NCI-H2196 treated with DMSO at 0.1 percent for 48 hours (cell line): ENCODE measurements around the gene PSEN2.

Experiments used
- DNase-seq: peaks from one replicate; lab custom pipeline; 2025; ENCODE audit not compliant: unreplicated experiment; lab: John Stamatoyannopoulos, UW

The PSEN2 gene

DNA sequence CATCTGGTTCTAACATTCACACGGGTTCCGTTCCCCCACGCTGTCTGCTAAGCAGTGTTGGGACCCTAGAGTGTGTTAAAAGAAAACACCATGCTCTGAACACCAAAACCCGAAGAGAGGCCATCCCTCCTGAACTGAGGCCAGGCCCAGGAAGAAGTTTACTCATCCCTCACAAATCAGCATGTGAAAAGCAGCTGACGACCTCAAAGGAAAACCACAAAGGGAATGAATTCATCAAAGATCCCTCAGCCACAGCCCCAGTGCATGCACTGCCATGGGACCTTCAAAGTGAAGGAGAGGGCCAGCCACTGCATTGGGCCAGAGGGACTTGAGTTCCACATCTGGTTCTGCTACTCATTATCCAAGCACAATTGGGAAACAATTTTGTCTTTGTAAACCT is 7.0 kb upstream of the PSEN2 start:
- no peak for DNase-seq

DNA sequence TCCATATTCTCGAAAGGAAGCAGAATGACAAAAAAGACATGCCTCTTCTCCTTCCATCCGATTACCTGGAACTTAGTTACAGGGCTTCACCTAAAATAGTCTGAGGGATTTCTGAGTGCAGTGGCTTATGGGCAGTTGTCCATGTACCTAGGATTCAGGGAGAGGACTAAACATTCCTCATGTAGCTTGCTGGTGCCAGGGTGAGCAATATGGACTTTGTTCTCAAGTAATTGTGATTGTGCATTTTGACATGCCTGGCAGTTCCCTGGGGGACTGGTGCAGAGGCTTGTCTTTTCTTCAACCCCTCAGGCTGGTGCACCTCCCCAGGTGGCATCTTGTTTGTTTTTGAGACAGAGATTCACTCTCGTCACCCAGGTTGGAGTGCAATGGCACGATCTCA is 6.1 kb upstream of the PSEN2 start:
- no peak for DNase-seq

DNA sequence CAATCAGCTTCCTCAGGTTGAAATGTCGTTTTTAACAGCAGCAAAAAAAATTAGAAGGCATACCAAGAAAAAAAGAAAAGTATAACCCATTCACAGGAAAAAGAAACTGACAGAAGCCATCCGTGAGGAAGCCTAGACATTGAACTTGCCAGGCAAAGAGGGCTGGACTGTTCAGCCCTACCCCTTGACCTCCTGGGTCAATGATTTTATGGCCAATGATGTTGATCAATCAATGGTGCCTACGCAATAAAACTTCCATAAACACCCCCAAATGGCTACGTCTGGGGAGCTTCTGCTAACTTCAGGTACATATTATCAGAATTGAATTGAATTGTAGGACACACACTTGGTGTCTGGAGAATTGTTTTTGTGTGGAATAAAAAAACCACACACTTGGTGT is 4.8 kb upstream of the PSEN2 start:
- no peak for DNase-seq

DNA sequence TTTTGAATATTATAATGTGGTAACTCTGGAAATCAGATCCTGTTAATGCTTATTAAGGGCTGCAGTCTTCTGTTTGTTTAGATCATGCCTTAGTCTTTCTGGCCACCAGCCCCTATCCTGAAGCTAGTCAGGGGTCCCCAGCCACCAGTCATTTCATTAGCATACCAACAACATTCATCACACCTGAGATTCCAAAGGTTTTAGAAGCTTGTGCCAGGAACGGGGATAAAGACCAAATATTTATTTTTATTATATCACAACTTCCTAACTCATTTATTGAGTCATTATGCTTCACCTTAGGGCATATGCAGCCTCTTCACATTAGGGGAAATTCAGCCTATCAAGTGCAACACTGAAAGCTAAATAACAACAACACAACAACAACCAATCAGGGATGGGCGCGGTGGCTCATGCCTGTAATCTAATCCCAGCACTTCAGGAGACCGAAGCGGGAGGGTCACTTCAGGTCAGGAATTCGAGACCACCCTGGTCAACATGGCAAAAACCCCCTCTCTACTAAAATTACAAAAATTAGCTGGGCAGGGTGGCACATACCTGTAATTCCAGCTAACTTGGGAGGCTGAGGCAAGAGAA is 2.9 kb upstream of the PSEN2 start:
- DNase-seq, result no peak

DNA sequence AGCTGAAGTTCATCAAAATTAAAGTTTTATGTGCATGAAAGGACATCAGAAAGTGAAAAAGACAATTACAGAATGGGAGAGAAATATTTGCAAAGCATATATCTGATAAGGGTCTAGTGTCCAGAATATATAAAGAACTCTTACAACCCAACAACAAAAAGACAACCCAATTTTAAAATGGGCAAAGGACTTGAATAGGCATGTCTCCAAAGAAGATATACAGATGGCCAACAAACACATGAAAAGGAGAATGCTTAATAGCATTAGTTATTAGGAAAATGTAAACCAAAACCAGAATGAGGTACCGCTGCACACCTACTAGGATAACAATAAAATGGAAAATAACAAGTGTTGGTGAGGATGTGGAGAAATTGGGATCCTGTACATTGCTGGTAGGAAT is 1.7 kb upstream of the PSEN2 start:
- no peak for DNase-seq

DNA sequence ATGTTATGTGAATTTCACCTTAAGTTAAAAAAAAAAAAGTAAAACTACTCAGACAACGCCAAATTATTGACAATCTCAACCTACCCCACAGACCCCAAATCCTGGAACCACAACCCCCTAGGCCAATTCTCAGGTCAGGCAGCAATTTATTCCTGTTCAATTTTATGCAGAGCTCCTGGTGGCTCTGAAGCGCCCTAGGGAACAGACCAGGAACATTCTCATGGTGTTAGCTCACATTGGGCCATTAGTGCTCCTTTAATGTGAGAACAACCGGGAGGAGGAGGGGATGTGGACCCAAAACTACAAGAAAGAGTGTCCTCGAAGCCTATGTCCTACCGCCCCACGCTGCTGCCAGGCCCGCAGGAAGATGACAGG is 403 bp upstream of the PSEN2 start:
- DNase-seq, result no peak

DNA sequence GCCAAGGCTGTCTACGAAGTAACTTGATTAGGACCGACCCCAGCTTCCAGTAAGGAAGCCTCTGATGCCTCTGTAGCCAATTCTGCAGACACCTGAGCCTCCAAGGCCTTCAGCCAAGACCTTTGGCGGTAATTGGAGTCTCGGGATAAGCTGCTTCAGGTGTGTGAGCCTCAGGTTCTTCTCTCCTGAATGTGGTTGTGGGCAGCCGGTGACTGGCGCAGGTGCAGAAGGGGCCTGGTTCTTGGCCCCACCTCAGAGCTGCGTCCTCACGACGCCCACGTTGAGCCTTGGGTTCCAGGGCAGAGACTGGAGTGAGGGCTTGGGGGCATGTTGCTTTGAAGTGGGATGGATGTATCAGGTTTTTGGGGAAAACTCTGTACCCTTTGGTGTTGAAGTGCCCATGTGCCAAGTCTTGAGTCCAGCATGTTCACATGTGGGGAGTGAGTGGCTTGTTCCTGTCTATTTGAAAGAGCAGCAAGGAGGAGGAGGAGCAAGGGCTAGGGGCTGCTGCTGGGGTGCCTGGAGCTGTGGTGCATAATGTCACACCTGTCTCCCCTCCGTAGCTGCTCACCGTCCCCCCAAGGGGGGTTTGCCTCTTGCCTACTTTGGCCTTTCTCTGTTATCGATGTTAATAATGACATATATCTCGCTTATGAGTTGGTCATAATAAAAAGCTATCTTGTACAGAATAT is 1.4 kb downstream of the PSEN2 start:
- DNase-seq, result no peak

DNA sequence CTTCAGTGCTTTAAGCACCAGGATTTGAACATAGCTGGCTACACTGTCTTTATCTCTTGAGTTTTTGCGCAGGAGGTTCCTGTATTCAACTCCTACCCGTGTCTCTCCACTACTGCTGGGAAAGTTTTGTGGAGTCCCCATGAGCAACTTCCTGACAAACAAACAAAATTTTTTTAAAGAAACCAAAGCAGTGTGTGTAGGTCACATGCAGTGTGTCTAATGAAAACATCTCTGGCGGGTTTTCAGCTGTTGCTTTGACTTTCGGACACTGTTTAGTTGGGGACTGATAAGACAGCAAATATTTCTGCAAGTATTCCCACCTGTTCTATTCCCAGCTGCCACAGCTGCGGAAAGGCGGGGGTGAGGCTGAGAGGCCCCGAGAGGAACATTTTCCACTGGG is 2.0 kb downstream of the PSEN2 start:
- no peak for DNase-seq

DNA sequence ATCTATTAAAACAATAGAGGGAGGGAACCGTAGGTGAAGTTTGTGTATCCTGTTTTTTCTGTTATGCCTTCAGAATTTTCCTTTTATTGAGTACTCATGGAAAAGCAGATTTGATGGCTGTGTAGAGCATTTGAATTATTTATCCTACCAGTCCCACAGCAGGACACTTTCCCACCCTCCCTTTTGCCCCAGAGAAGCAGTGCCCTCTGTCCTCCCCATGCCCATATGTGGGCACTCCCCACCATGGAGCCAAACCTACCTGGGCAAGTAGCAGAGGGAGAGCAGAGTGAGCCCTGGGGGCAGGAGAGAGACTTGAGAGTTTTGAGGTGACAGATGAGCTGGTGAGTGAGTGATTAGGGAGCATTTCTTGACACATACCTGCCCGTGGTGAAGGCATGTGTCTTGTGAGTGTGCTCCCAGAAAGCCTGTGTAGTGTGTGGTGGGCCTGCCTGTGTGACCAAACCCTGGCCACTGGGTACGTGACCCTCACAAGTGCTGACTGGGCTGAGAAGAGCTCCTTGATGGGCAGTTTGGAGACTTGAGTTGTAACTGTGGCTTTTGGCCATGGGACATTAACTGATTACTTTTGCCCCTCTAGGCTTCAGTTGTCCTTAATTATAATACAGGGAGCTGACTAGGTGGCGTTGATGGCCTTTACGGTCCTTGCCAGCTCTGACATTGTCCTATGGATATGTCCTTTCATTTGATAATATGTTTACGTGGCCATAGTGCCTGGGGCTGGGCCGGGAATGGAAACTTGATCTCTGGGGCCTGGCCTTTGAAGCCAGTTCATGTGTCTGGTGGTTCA is 3.6 kb downstream of the PSEN2 start:
- no peak for DNase-seq

DNA sequence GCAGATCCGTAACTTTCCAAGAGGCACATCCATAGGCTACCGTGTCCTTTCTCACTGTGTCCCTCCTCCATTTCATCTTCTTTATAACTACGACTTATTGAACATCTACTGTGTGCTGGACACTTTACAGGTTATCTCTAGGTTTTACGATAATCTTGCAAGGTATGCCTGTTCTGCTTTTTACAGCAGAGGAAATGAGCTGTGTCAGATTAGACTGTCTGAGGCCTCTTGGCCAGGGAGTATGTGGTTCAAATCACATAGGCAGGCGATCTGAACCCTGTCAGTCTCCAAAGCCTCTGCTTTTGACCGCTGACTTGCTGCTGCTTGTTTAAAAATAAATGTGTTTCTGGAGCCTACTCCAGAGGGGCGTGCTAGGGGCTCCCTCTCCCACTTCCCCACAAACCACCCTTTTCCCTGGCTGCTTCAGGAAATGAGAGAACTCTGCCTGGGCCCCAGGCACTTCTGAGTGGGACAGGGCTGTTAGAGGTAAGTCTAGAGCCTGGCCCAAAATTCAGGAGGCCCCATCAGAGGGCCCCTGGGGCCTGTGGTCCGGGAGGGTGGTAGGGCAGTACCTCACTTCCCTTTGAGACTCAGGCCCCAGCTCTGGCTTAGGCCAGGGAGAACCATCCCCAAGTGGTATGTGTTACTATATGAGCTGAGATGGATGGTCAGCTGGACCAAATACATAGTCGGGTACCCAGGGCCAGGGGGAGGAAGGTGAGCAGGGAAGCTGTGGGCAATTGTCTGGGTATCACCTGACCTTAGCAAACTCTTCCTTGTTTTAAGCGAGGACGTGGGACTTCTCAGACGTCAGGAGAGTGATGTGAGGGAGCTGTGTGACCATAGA is 4.4 kb downstream of the PSEN2 start:
- DNase-seq, result no peak

DNA sequence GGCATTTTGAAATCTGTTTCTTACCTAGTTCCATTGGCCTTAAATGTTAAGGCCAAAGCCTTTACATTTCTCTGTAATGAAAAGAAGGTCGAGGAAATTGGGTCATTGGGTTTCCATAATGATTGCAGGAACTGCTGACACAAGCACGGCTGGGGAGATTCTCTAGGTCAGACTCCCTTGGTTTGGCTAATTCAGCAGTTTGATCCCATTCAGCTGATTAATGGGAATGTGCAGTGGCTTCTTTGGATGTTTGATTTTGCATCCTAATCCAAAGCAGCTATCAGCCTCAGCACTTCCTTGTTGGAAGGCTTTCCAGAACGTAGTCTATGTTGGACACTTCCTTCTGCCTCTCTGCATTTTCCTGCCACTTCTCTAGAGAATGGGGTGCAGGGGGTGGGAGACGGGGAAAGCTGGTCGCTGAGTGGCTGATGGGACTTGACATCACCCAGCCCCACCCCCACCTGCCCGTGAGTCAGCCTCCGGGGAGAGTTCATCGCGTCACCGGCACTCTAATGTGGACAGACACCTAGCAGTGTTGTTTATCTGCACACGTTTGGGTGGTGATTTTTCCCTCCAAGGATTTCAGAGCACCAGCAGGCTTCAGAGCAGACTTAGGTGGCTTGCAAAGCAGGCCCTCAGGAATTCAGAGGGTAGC is 5.4 kb downstream of the PSEN2 start:
- no peak for DNase-seq

DNA sequence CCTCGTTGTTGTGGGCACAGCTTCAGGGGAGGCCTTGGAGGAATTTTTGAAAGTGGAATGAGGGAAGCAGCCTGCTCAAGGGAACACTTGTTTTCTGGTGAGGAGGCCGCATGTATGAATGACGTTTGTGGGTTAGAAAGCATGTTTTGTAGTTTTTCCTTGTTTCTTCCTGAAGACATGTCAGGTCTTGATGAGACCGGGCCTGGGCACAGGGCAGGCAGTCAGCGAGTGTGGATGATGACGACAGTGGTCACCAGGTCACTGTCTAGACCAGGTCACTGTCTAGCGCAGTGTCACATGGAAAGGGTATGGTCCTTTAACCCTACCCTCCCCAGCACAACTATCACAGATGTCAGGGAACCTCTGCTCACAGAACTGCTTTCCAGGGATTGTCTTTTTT is 7.3 kb downstream of the PSEN2 start:
- no peak for DNase-seq

DNA sequence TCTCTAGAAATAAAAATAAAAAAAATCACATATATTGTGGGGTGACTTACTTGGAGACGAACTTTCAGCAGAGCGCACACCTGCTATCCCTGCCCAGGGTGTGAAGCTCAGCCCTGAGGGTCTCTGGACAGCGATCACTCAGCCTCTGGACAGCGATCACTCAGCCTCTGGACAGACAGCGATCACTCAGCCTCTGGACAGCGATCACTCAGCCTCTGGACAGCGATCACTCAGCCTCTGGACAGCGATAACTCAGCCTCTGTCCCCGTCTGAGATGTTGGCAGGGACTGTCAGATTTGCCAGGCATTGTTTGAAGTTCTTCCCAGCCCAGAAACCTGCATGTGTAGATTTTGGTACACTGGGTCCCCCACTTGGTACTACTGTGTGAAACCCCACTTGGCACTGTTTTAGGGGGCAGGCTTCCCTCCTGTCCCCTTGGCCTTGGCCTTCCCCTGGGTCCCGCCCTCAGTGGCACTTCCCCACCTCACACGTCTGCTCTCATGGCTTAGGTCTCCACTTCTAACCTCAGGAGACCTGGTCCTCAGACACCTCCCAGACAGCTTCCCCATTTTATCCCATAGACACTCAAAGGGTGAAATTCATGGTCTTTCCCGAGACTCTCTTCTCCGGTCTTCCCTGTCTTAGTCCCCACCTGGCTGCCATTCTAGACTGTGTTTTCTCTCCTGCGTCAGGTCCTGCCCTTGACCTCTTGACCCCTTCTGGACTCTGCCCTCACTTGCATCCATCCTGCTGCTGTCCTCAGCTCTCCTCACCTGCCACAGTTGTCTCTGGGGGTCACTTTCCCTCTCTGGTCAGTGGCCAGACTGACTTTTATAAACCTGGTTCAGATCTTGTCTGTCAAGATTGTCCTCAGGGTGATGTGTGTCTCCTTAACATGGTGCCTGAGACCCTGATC is 10.2 kb downstream of the PSEN2 start:
- DNase-seq, result no peak

DNA sequence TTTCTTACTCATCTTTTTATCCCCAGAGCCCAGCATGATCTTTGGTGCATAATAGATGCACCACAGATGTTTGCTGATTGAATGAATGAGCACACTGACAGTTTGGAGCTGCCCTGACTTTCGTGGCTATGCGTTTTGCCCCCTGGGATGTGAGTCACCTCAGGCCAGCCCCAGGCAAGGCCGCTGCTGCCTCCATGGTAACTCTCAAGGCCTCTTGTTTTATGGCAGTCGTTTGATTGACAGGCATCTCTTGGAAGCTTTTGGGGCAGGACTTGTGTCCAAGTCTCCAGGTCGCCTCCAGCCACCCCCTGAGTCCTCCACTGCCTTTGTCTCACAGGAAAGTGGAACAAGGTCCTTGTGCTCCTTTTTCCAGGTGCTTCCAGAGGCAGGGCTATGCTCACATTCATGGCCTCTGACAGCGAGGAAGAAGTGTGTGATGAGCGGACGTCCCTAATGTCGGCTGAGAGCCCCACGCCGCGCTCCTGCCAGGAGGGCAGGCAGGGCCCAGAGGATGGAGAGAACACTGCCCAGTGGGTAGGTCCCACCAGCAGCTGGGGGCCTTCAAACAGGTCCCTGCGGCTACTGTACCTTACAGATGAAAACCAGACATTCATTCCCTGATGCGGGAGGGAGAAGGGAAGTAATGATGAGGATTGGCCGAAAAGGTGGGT is 11.2 kb downstream of the PSEN2 start:
- DNase-seq, result no peak

DNA sequence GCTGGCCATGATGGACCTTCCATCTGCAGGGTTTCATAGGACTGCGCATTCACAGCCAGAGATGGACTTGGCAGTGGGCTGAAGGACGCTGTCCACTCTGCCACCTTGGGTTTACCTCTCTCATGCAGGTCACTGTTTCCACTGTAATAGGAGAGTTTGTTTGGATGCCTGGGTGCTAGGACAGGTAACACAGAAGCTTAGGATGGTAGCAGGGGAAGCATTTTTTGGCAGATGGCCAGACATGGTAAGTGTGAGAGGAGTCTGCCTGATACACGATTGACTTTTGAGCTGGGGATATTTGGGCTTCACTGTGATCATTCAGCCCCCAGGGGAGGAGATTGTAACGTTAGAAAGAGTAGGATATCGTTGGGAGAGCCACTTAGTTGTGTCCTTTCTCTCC is 11.8 kb downstream of the PSEN2 start:
- no peak for DNase-seq

DNA sequence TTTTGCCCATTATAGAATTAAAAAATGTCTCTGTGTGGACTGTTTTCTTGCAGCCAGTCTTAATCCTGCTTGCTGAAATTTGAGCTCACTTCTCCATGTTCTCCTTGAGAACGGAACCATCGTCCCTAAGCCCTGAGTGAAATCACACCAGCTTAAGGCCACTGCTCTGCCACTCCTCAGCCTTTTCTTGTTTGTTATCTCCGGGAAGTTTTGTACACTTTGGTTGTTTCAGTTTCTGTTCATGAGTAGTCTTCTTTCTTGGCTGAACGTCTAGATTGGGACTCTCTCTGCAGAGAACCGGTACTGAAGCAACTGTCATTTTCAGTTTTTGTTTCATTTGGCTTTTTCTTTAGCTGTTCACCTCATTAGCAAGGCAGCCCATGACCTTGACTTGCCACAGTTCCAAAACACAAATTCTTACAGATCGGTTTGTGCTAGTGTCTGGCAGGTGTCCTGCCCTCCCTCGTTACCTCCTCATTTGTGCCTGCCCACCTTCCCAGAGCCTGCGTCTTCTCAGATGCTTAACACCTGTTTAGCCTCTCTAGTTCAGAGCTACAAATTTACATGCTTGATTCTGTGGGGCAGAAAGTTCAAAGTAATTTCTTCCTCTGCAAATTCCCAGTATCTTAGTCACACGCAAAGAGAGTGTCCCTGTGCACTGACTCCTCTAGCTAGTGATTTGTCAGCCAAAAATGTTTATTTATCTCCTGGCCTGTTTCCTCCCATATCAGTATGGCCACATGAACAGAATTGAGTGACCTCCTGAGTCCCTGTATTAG is 12.4 kb downstream of the PSEN2 start:
- no peak for DNase-seq

DNA sequence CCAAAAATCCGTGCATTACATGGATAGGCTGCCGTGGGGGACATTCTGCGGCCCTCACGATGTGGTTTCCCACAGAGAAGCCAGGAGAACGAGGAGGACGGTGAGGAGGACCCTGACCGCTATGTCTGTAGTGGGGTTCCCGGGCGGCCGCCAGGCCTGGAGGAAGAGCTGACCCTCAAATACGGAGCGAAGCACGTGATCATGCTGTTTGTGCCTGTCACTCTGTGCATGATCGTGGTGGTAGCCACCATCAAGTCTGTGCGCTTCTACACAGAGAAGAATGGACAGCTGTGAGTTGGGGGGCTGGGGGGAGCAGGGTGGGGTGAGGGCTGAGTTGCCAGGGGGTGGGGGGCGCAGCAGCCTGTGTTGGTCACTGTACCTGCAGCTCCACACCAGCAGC is 13.2 kb downstream of the PSEN2 start:
- DNase-seq, result no peak

DNA sequence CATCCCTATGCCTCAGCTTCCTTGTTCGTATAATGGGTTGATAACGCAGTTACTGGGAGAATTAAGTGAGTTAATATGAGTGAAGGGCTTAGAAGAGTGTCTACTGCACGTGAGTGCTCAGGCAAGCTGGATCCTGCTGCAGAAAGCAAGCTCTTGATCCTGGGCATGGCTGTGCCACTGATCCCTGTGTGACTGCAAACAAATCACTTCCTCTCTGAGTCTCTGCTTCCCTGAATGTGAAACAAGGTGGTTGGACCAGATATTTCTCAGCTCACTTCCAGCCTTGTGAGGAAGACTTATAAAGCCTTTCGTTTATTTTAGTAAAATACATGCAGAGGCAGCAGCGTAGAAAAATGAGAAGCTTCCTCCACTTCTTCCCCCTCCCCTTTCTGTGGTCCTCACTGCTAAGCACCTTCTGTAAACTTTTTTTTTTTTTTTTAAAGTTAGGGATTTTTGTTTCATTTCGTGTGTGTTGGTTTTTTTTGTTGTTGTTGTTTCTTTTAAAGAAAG is 13.8 kb downstream of the PSEN2 start:
- no peak for DNase-seq
